ENCODE data around the gene IL4I1.

Gene IL4I1

GRCh38 chr19:49877020-49877878, 19.4 kb downstream of the IL4I1 start, which contains the start of the genes AKT1S1 and TBC1D17:
Gene AKT1S1 (minus strand): TSS chr19:49877355. CDS start chr19:49873295, 4,060 bp downstream.
Gene TBC1D17 (plus strand): TSS chr19:49877702. CDS start chr19:49877724, 22 bp downstream.
- CTCF ChIA-PET, result interaction anchor here (0.7 kb wide), 1 partner anchor 23 kb away, joined by 3 read pairs; no protein-coding TSS in a partner anchor
- H3K27ac ChIP-seq, result peak within 1 kb of the TSS; percentile 96
- TF ChIP-seq CTCF (conservative IDR thresholded peaks at IDR 0.05; ENCODE audit: low read depth), result no peak
- POLR2A ChIA-PET (ENCODE audit: low non-redundant PET), result interaction anchor here (0.5 to 1.2 kb wide), 3 partner anchors 9 to 49 kb away, joined by 4 to 5 read pairs (median 5); partner anchors contain the start of gene PNKP
- DNase-seq (ENCODE audit: low spot score), result peak; percentile 99

GRCh38 chr19:49876422-49877019, 20.2 kb downstream of the IL4I1 start:
- POLR2A ChIA-PET (ENCODE audit: low non-redundant PET), result interaction anchor here (0.5 to 1.2 kb wide), 2 partner anchors 8 to 13 kb away, joined by 4 to 5 read pairs; partner anchors contain the start of gene PNKP

GRCh38 chr19:49875857-49876421, 20.7 kb downstream of the IL4I1 start:
- POLR2A ChIA-PET (ENCODE audit: low non-redundant PET), result interaction anchor here (1.2 kb wide), 1 partner anchor 8 kb away, joined by 4 read pairs; the partner anchor contains the start of gene PNKP
- CTCF ChIA-PET, result no interaction called here
- H3K27ac ChIP-seq, result peak overlapping the region; percentile 96
- no peak for DNase-seq (ENCODE audit: low spot score)
- TF ChIP-seq CTCF (conservative IDR thresholded peaks at IDR 0.05; ENCODE audit: low read depth), result no peak

More at GRCh38 chr19:49876422-49877019, 20.2 kb downstream of the IL4I1 start:
- CTCF ChIA-PET, result interaction anchor here (0.7 kb wide), 1 partner anchor 24 kb away, joined by 3 read pairs; no protein-coding TSS in a partner anchor
- peak overlapping the region; percentile 96 for H3K27ac ChIP-seq
- TF ChIP-seq CTCF (conservative IDR thresholded peaks at IDR 0.05; ENCODE audit: low read depth), result no peak
- DNase-seq (ENCODE audit: low spot score), result peak; percentile 85

GRCh38 chr19:49875177-49875576, 21.5 kb downstream of the IL4I1 start:
- H3K27ac ChIP-seq, result peak overlapping the region; percentile 96
- no peak for TF ChIP-seq CTCF (conservative IDR thresholded peaks at IDR 0.05; ENCODE audit: low read depth)
- CTCF ChIA-PET, result no interaction called here
- POLR2A ChIA-PET (ENCODE audit: low non-redundant PET), result no interaction called here
- no peak for DNase-seq (ENCODE audit: low spot score)

GRCh38 chr19:49874503-49875157, 22.1 kb downstream of the IL4I1 start:
- TF ChIP-seq CTCF (conservative IDR thresholded peaks at IDR 0.05; ENCODE audit: low read depth), result no peak
- no peak for DNase-seq (ENCODE audit: low spot score)
- H3K27ac ChIP-seq, result peak overlapping the region; percentile 96
- POLR2A ChIA-PET (ENCODE audit: low non-redundant PET), result no interaction called here
- CTCF ChIA-PET, result no interaction called here

GRCh38 chr19:49873834-49874233, 22.9 kb downstream of the IL4I1 start:
- DNase-seq (ENCODE audit: low spot score), result no peak
- ChIA-PET POLR2A (ENCODE audit: low non-redundant PET) (no interaction called here), CTCF (no interaction called here)
- H3K27ac ChIP-seq, result peak overlapping the region; percentile 96
- TF ChIP-seq CTCF (conservative IDR thresholded peaks at IDR 0.05; ENCODE audit: low read depth), result no peak

Data from RWPE1 (cell line).